Measurements from ENCODE around the gene CEP57L1. TPM values are rescaled to one million over a fixed set of nuclear protein-coding genes. Genes with fewer than 3 reads are reported as not detected.

Gene CEP57L1
- total and polyA plus RNA-seq, 2 experiments from 2014 or later, result 20.6 to 25.6 TPM

- Histone ChIP-seq H4K20me1 (ENCODE audit: insufficient read depth) (no peaks in the 10 kb centered on the region), H2AFZ (no peak overlapping the region), H3K4me2 (ENCODE audit: unreplicated experiment) (peak overlapping the region; percentile 65), H3K4me1 (ENCODE audit: insufficient read depth) (peaks cover 38% of the 10 kb centered on the region), H3K9me2 (ENCODE audit: insufficient read depth) (no peaks in the 10 kb centered on the region), H3K9me3 (ENCODE audit: low read depth) (no peaks in the 10 kb centered on the region), H3F3A (ENCODE audit: insufficient read depth) (peaks cover 33% of the 10 kb centered on the region), H3K27me3 (replicated peaks; ENCODE audit: insufficient read depth) (no peaks in the 10 kb centered on the region), H3K79me2 (ENCODE audit: insufficient read depth) (peaks cover 15% of the 10 kb centered on the region), H3K4me3 (no peak overlapping the region; the same call in 1 of the 2 replicates), H3K27ac (peak overlapping the region; percentile 39), H3K9ac (peak overlapping the region; percentile 21; the same call in 1 of the 2 replicates), H3K36me3 (ENCODE audit: low read depth) (no peaks in the 10 kb centered on the region)
- WGBS, 2 experiments (ENCODE audit: low coverage in 1 of 2, low lambda C conversion rate in 2 of 2, missing lambda C conversion rate in 2 of 2), result 53 to 58% methylated on average over 3 of the region's 3 CpGs
- DNase-seq, result peak; percentile 58
- TF ChIP-seq EZH2phosphoT487 (IDR thresholded peaks at IDR 0.05; ENCODE audit: insufficient read depth, low read depth) (no peak), EZH2 (IDR thresholded peaks at IDR 0.05; ENCODE audit: insufficient read depth, poor library complexity, severe bottlenecking) (no peak)
- in situ Hi-C loops (cut with MboI), result loop anchor here (25.0 kb wide), 1 partner anchor 947 kb away; no protein-coding TSS in a partner anchor
These were observed 36.2 kb upstream of the CEP57L1 start for GRCh38 chr6:109059153-109059552.

DNA sequence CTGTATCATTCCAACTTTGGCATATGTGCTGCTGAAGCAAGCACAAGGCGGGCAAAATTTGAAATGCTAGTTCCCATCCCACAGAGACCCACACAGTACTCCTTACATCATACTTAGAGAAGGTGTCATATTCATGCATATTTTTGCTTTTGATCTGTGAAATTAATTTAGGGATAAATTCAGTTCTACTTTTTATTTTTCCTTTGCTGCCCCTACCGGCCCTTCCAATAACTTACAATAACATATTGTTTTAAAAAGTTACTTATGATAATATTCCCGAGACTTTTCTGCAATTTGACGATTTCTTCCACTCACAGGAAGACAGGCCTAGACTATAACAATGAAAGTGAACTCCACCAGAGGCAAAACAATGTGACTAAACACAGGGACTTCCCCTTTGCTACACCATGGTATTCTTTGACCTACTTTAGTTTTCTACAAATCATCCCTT, 35.7 kb upstream of the CEP57L1 start:
- in situ Hi-C loops (cut with MboI), result loop anchor here (25.0 kb wide), 1 partner anchor 947 kb away; no protein-coding TSS in a partner anchor

DNA sequence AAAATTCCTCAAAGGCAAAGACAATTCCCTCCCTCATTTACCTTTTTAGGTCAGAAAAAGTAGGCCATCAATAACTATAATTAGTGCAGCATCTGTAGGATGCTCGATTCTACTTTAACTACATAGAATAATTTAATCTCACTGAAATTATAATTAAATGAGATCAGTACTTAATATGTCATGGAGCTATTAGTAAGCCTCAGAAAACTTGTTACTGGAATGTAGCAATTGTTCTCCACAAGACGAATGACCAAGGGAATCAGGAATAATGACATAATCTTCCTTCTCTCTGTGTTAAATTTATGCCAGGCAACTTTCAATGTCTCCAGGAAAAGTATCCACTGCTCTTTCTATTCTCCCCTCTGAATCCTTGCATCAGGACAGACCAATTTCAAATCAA, 34.7 kb upstream of the CEP57L1 start:
- Histone ChIP-seq H2AFZ (no peak overlapping the region), H3K9me3 (ENCODE audit: low read depth) (no peaks in the 10 kb centered on the region), H3K4me2 (ENCODE audit: unreplicated experiment) (no peak overlapping the region), H3K9ac (no peak overlapping the region), H3K4me3 (no peak overlapping the region), H3K79me2 (ENCODE audit: insufficient read depth) (peaks cover 15% of the 10 kb centered on the region), H3K36me3 (ENCODE audit: low read depth) (no peaks in the 10 kb centered on the region), H4K20me1 (ENCODE audit: insufficient read depth) (no peaks in the 10 kb centered on the region), H3K4me1 (ENCODE audit: insufficient read depth) (peaks cover 34% of the 10 kb centered on the region), H3K27ac (no peak overlapping the region), H3F3A (ENCODE audit: insufficient read depth) (peaks cover 31% of the 10 kb centered on the region), H3K9me2 (ENCODE audit: insufficient read depth) (no peaks in the 10 kb centered on the region), H3K27me3 (replicated peaks; ENCODE audit: insufficient read depth) (no peaks in the 10 kb centered on the region)
- 40 to 42% methylated on average over 2 of the region's 2 CpGs for WGBS, 2 experiments (ENCODE audit: low coverage in 1 of 2, low lambda C conversion rate in 2 of 2, missing lambda C conversion rate in 2 of 2)
- TF ChIP-seq EZH2phosphoT487 (IDR thresholded peaks at IDR 0.05; ENCODE audit: insufficient read depth, low read depth), result no peak
- TF ChIP-seq EZH2 (IDR thresholded peaks at IDR 0.05; ENCODE audit: insufficient read depth, poor library complexity, severe bottlenecking), result no peak
- peak; percentile 24 for DNase-seq
- in situ Hi-C loops (cut with MboI), result loop anchor here (25.0 kb wide), 1 partner anchor 948 kb away; no protein-coding TSS in a partner anchor

More for the DNA sequence above, 35.7 kb upstream of the CEP57L1 start:
- H4K20me1 ChIP-seq (ENCODE audit: insufficient read depth), result no peaks in the 10 kb centered on the region
- H3K4me3 ChIP-seq, result no peak overlapping the region; the same call in 1 of the 2 replicates
- no peaks in the 10 kb centered on the region for H3K36me3 ChIP-seq (ENCODE audit: low read depth)
- H3K79me2 ChIP-seq (ENCODE audit: insufficient read depth), result peaks cover 15% of the 10 kb centered on the region
- H3K27ac ChIP-seq, result peak overlapping the region; percentile 39
- TF ChIP-seq EZH2phosphoT487 (IDR thresholded peaks at IDR 0.05; ENCODE audit: insufficient read depth, low read depth) (no peak), EZH2 (IDR thresholded peaks at IDR 0.05; ENCODE audit: insufficient read depth, poor library complexity, severe bottlenecking) (no peak)
- H3K9me3 ChIP-seq (ENCODE audit: low read depth), result no peaks in the 10 kb centered on the region
- H3K4me1 ChIP-seq (ENCODE audit: insufficient read depth), result peaks cover 38% of the 10 kb centered on the region
- WGBS, 2 experiments (ENCODE audit: low coverage in 1 of 2, low lambda C conversion rate in 2 of 2, missing lambda C conversion rate in 2 of 2), result 41 to 42% methylated on average over 4 of the region's 4 CpGs
- H2AFZ ChIP-seq, result peak overlapping the region; percentile 59
- H3K4me2 ChIP-seq (ENCODE audit: unreplicated experiment), result peak overlapping the region; percentile 65
- H3K27me3 ChIP-seq (replicated peaks; ENCODE audit: insufficient read depth), result no peaks in the 10 kb centered on the region
- H3K9ac ChIP-seq, result peak overlapping the region; percentile 21; the same call in 1 of the 2 replicates
- no peaks in the 10 kb centered on the region for H3K9me2 ChIP-seq (ENCODE audit: insufficient read depth)
- peaks cover 33% of the 10 kb centered on the region for H3F3A ChIP-seq (ENCODE audit: insufficient read depth)
- peak; percentile 63 for DNase-seq

DNA sequence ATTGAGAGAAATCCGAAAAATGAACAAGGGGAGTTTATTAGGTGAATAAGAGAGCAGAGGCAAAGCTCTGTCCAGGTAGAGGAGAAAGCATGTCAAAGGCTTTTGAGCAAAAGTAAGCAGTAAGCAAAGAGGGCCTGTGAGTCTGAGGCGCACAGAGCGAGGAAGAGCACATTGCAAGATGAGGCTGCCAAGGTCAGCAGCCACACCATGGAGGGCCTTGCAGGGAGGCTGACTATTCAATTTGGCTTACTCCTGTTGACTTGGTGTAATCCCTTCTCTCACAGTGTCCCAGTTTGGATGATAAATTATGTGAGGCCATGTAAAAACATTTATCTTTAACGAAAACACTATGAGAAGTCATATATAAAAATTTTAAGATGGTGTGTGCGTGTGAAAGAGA, 33.1 kb upstream of the CEP57L1 start:
- Histone ChIP-seq H3F3A (ENCODE audit: insufficient read depth) (peaks cover 21% of the 10 kb centered on the region), H3K27me3 (replicated peaks; ENCODE audit: insufficient read depth) (no peaks in the 10 kb centered on the region), H2AFZ (no peak overlapping the region), H3K36me3 (ENCODE audit: low read depth) (no peaks in the 10 kb centered on the region), H3K4me3 (no peak overlapping the region), H3K4me1 (ENCODE audit: insufficient read depth) (peaks cover 25% of the 10 kb centered on the region), H3K4me2 (ENCODE audit: unreplicated experiment) (no peak overlapping the region), H3K9ac (no peak overlapping the region), H4K20me1 (ENCODE audit: insufficient read depth) (no peaks in the 10 kb centered on the region), H3K27ac (no peak overlapping the region), H3K79me2 (ENCODE audit: insufficient read depth) (peaks cover 15% of the 10 kb centered on the region), H3K9me2 (ENCODE audit: insufficient read depth) (no peaks in the 10 kb centered on the region), H3K9me3 (ENCODE audit: low read depth) (no peaks in the 10 kb centered on the region)
- in situ Hi-C loops (cut with MboI), result loop anchor here (25.0 kb wide), 1 partner anchor 950 kb away; no protein-coding TSS in a partner anchor
- WGBS, 2 experiments (ENCODE audit: low coverage in 1 of 2, low lambda C conversion rate in 2 of 2, missing lambda C conversion rate in 2 of 2), result 96% methylated on average over 5 of the region's 5 CpGs
- DNase-seq, result no peak
- TF ChIP-seq EZH2phosphoT487 (IDR thresholded peaks at IDR 0.05; ENCODE audit: insufficient read depth, low read depth) (no peak), EZH2 (IDR thresholded peaks at IDR 0.05; ENCODE audit: insufficient read depth, poor library complexity, severe bottlenecking) (no peak)
